Measurements from ENCODE around the gene GLP2R. TPM values are rescaled to one million over a fixed set of nuclear protein-coding genes. Genes with fewer than 3 reads are reported as not detected.
"Not testable (repeated sequence)": the region's sequence is repeated elsewhere in the genome, so short reads cannot be mapped to it uniquely, and the experiment has no call there.

The GLP2R gene
- total RNA-seq, 4 donors from 2014 or later, result 7.2 to 17.2 (median 12.2) TPM

DNA sequence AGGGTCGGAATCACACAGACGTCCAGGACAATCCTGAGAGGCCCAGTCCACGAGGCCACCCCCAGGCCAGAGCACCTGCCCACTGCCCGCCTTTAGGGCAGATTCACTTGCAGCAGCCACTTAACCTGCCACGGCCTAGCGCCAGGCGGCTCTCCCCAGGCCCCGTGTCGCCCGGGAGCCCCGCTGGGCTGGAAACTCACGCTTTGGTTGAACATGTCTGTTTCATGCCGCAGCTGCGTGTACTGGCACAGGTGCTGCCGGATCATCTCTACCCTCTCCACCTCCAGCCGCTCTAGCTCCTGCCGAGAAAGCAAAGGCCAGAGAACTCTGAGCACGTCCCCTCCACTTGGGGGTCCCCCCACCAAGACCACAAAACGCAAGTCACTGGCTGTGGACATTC, 92.1 kb downstream of the GLP2R start:
- H3K27me3 ChIP-seq, result no peaks in the 10 kb centered on the region
- H3K9me3 ChIP-seq, result no peaks in the 10 kb centered on the region
- DNase-seq, result no peak
- H3K36me3 ChIP-seq, result no peaks in the 10 kb centered on the region
- 50 to 80% methylated on average over 2 to 19 of the region's 19 CpGs for WGBS, 2 donors (ENCODE audit: low coverage in 1 of 2)
- TF ChIP-seq POLR2AphosphoS5 (IDR thresholded peaks at IDR 0.05), result no peak
- no peak for TF ChIP-seq EP300 (IDR thresholded peaks at IDR 0.05; ENCODE audit: low read depth)
- TF ChIP-seq, protein P1, sequence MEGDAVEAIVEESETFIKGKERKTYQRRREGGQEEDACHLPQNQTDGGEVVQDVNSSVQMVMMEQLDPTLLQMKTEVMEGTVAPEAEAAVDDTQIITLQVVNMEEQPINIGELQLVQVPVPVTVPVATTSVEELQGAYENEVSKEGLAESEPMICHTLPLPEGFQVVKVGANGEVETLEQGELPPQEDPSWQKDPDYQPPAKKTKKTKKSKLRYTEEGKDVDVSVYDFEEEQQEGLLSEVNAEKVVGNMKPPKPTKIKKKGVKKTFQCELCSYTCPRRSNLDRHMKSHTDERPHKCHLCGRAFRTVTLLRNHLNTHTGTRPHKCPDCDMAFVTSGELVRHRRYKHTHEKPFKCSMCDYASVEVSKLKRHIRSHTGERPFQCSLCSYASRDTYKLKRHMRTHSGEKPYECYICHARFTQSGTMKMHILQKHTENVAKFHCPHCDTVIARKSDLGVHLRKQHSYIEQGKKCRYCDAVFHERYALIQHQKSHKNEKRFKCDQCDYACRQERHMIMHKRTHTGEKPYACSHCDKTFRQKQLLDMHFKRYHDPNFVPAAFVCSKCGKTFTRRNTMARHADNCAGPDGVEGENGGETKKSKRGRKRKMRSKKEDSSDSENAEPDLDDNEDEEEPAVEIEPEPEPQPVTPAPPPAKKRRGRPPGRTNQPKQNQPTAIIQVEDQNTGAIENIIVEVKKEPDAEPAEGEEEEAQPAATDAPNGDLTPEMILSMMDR (IDR thresholded peaks at IDR 0.05), result no peak
- no peak overlapping the region for H3K4me3 ChIP-seq
- H3K4me1 ChIP-seq, result no peaks in the 10 kb centered on the region
- intact Hi-C loops (cut with DNase I; ENCODE audit: low total_unique reads) (loop anchor here (1.0 kb wide), 1 partner anchor 38 kb away; no protein-coding TSS in a partner anchor), in situ Hi-C loops (cut with MboI; ENCODE audit: low pct_ligation_motif_present in 1 of 4, low pct_unique_long_range_greater_than_20kb in 1 of 4, low sequenced_read_pairs in 3 of 4) (loop anchor here in 1 of 4 donors (25.0 kb wide), 1 partner anchor 694 kb away; no protein-coding TSS in a partner anchor)
- H3K27ac ChIP-seq, result no peak overlapping the region

DNA sequence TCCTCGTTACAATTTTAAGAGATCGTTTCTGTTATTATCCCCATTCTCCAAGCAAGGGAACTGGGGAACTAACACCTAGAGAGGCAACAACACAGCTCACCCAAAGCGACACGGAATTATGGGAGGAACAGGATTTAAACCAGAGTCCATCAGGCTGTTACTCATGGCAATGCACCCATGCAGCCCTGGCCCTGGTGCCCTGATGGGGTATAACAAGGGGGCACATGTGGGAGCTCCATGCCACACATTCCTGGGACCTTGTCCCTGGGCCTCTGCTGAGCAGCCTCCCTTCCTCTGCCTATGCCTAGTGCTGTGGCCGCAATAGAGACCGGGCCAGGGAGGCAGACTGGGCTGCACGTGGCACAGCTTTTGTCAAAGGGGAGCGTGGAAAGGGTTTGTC, 92.6 kb downstream of the GLP2R start:
- no peak for TF ChIP-seq POLR2AphosphoS5 (IDR thresholded peaks at IDR 0.05)
- TF ChIP-seq, protein P1 (IDR thresholded peaks at IDR 0.05), result no peak
- no peak for TF ChIP-seq POLR2A (IDR thresholded peaks at IDR 0.05)
- TF ChIP-seq EP300 (IDR thresholded peaks at IDR 0.05; ENCODE audit: low read depth), result no peak
- DNase-seq, result no peak
- Histone ChIP-seq H3K4me3 (no peak overlapping the region), H3K4me1 (no peaks in the 10 kb centered on the region), H3K27ac (no peak overlapping the region), H3K36me3 (no peaks in the 10 kb centered on the region), H3K27me3 (no peaks in the 10 kb centered on the region), H3K9me3 (no peaks in the 10 kb centered on the region)
- intact Hi-C loops (cut with DNase I; ENCODE audit: low total_unique reads), result no loop called here
- in situ Hi-C loops (cut with MboI; ENCODE audit: low pct_ligation_motif_present in 1 of 4, low pct_unique_long_range_greater_than_20kb in 1 of 4, low sequenced_read_pairs in 3 of 4), result loop anchor here in 1 of 4 donors (25.0 kb wide), 1 partner anchor 694 kb away; no protein-coding TSS in a partner anchor
- WGBS, 2 donors (ENCODE audit: low coverage in 1 of 2), result 88 to 89% methylated on average over 4 to 8 of the region's 8 CpGs

DNA sequence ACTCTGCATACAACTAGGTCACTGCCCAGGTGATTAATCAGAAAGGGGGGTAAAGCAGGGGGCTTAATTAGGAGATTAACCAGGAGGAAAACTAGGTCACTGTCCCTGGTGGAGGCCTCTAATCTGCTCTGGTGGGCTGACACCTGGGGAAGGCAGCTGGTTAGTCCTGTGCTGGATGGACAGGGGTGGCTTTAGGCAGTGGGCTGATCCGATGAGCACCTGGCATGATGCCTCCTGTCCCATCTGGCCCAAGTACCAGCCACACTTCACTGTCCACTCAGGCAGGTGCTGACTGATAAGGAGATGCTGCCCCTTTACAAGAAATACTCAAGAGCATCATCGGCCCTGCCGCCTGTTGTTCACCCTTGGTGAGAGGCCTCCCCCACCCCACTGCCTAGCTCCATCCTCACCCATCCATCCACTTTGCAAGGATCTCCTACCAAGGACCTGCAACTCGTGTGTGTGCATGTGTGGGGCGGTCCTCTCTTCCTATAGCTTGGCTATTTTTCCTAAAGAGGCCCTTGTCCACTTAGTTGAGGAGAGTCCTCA, 93.2 kb downstream of the GLP2R start:
- intact Hi-C loops (cut with DNase I; ENCODE audit: low total_unique reads) (no loop called here), in situ Hi-C loops (cut with MboI; ENCODE audit: low pct_ligation_motif_present in 1 of 4, low pct_unique_long_range_greater_than_20kb in 1 of 4, low sequenced_read_pairs in 3 of 4) (loop anchor here in 1 of 4 donors (25.0 kb wide), 1 partner anchor 693 kb away; no protein-coding TSS in a partner anchor)
- no peak for DNase-seq
- H3K27ac ChIP-seq, result no peak overlapping the region
- 60 to 84% methylated on average over 1 to 5 of the region's 5 CpGs for WGBS, 2 donors (ENCODE audit: low coverage in 1 of 2)
- TF ChIP-seq POLR2A (IDR thresholded peaks at IDR 0.05) (no peak), EP300 (IDR thresholded peaks at IDR 0.05; ENCODE audit: low read depth) (no peak)
- H3K4me1 ChIP-seq, result no peaks in the 10 kb centered on the region
- H3K4me3 ChIP-seq, result no peak overlapping the region
- no peaks in the 10 kb centered on the region for H3K36me3 ChIP-seq
- H3K9me3 ChIP-seq, result no peaks in the 10 kb centered on the region
- H3K27me3 ChIP-seq, result no peaks in the 10 kb centered on the region

DNA sequence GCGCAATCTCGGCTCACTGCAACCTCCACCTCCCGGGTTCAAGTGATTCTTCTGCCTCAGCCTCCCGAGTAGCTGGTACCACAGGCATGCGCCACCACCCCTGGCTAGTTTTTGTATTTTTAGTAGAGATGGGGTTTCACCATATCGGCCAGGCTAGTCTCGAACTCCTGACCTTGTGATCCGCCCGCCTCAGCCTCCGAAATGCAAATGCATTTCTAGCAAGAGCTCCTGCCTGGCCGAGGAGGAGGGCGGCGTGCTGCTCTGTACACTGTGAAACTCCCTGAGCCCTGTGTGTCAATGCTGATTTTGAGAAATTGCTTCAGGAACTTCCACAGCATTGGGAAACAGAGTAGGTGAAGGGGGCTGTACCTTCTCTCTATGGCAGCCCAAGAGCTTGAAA, 95.5 kb downstream of the GLP2R start:
- not testable (repeated sequence) for H3K27me3 ChIP-seq, DNase-seq, H3K4me3 ChIP-seq, H3K4me1 ChIP-seq, H3K27ac ChIP-seq, H3K36me3 ChIP-seq, H3K9me3 ChIP-seq
- intact Hi-C loops (cut with DNase I; ENCODE audit: low total_unique reads), result loop anchor here (10.0 kb wide), 2 partner anchors 304 to 694 kb away; no protein-coding TSS in a partner anchor
- in situ Hi-C loops (cut with MboI; ENCODE audit: low pct_ligation_motif_present in 1 of 4, low pct_unique_long_range_greater_than_20kb in 1 of 4, low sequenced_read_pairs in 3 of 4), result loop anchor here in 2 of 4 donors (10.0 to 25.0 kb wide), 2 partner anchors 691 to 694 kb away; no protein-coding TSS in a partner anchor
- WGBS, 2 donors (ENCODE audit: low coverage in 1 of 2), result 84 to 93% methylated on average over 5 to 13 of the region's 13 CpGs

DNA sequence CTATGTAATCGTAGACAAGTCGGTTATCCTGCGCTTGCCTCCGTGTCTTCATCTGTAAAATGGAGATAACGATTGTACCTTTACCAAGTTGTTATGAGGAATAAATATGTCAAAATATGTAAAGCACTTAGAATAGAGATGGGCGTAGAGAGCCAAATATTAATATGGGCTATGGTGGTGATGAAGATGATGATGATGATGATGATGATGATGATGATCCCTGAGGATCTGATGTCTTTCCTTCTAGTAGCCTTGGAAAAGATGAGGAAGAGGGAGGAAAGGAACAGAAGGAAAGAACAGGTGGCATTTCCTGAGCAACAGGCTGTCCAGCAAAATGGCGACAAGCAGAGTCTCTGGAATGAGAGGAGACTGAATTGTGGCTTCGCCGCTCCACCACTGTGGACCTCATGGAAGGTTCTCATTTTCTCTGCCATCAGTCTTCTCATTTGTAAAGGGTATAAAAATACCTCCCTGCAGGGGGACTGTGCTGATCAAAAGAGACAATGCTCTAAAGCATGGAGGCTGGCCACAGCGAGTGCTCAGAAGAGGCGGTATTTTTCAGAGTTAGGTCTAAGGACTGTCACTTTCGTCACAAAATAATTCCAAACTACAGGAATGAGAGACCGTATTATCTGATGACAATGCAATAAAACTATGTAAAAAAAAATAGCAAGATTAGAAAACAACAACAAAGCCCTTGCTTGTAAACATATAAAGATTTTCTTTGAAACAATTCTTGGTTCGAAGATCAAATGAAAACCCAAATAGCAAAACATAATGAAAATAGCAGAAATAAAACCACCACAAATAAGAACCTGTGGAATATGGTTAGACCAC, 96.5 kb downstream of the GLP2R start:
- no peak overlapping the region for H3K4me3 ChIP-seq
- H3K9me3 ChIP-seq, result no peaks in the 10 kb centered on the region
- in situ Hi-C loops (cut with MboI; ENCODE audit: low pct_ligation_motif_present in 1 of 4, low pct_unique_long_range_greater_than_20kb in 1 of 4, low sequenced_read_pairs in 3 of 4) (loop anchor here in 2 of 4 donors (10.0 to 25.0 kb wide), 2 partner anchors 690 to 693 kb away; no protein-coding TSS in a partner anchor), intact Hi-C loops (cut with DNase I; ENCODE audit: low total_unique reads) (loop anchor here (10.0 kb wide), 2 partner anchors 303 to 693 kb away; no protein-coding TSS in a partner anchor)
- H3K27me3 ChIP-seq, result no peaks in the 10 kb centered on the region
- no peaks in the 10 kb centered on the region for H3K4me1 ChIP-seq
- no peak for DNase-seq
- H3K27ac ChIP-seq, result no peak overlapping the region
- no peaks in the 10 kb centered on the region for H3K36me3 ChIP-seq
- TF ChIP-seq EP300 (IDR thresholded peaks at IDR 0.05; ENCODE audit: low read depth) (no peak), POLR2A (IDR thresholded peaks at IDR 0.05) (no peak), POLR2AphosphoS5 (IDR thresholded peaks at IDR 0.05) (no peak)
- TF ChIP-seq, protein P1 (IDR thresholded peaks at IDR 0.05), result no peak
- 87 to 95% methylated on average over 11 to 14 of the region's 14 CpGs for WGBS, 2 donors (ENCODE audit: low coverage in 1 of 2)
